Thyroid gland (tissue), 4 donors: ENCODE measurements around the gene FXYD1. TPM values are rescaled to one million over a fixed set of nuclear protein-coding genes. Genes with fewer than 3 reads are reported as not detected.
"Not testable (repeated sequence)": the region's sequence is repeated elsewhere in the genome, so short reads cannot be mapped to it uniquely, and the experiment has no call there.

Source experiments
- DNase-seq, 2 donors: peaks; one replicate each; pipeline ENCODE4 v3.0.0-alpha.2; 2019
- H3K27ac ChIP-seq, 3 donors: fragments of 200-600 bp; sonication (generic); 1 replicate in 2 of 3; 2 replicates in 1 of 3; pipeline ENCODE4 v1.5.1; 2016 to 2019; ENCODE audit warnings: mild to moderate bottlenecking in 1 of 3, moderate library complexity in 1 of 3
- H3K27me3 ChIP-seq: fragments of 200-600 bp; sonication (generic); one replicate; pipeline ENCODE4 v1.5.1; 2019
- H3K36me3 ChIP-seq, 2 donors: fragments of 200-600 bp; sonication (generic); one replicate each; pipeline ENCODE4 v1.5.1; 2016 to 2019
- H3K4me1 ChIP-seq, 2 donors: fragments of 200-600 bp; sonication (generic); one replicate each; pipeline ENCODE4 v1.5.1; 2017 to 2019
- H3K4me3 ChIP-seq, 3 donors: fragments of 200-600 bp; sonication (generic); replicated peaks in 1 of 3; 1 replicate in 2 of 3; 2 replicates in 1 of 3; pipeline ENCODE4 v1.5.1; 2016; ENCODE audit warnings: mild to moderate bottlenecking in 1 of 3
- H3K9me3 ChIP-seq: fragments of 200-600 bp; sonication (generic); one replicate; pipeline ENCODE4 v1.5.1; 2017
- CTCF ChIP-seq, 6 experiments: fragments of 200-600 bp in 3 of 6; fragments of 450-650 bp in 3 of 6; sonication (generic) in 3 of 6; IDR thresholded peaks; one replicate each; pipeline ENCODE4 v1.5.1; 2016 to 2019; ENCODE audit warnings: antibody characterized with exemption in 6 of 6, mild to moderate bottlenecking in 2 of 6, inconsistent platforms in 1 of 6, moderate library complexity in 1 of 6
- POLR2A ChIP-seq, 2 donors: fragments of 450-650 bp; IDR thresholded peaks; one replicate each; pipeline ENCODE4 v1.6.1; 2017; ENCODE audit warnings: antibody characterized with exemption in 2 of 2, mild to moderate bottlenecking in 2 of 2, moderate library complexity in 1 of 2
- WGBS, 2 donors: methylation state at CpG; one replicate each; pipeline ENCODE4 v1.1.5; 2017; 5-methylcytosine and 5-hydroxymethylcytosine counted together
- intact Hi-C: fragments of 100-400 bp; cut with DNase I; formaldehyde crosslinking; loops from one replicate; pipeline ENCODE4 v1.15.1; 2023
- total RNA-seq, 4 donors: library from RNA; depleted of rRNA; stranded (reverse); fragments of >200 nt; gene quantifications; one replicate each; pipeline ENCODE4 v1.2.3, GENCODE V29; 2016

Gene FXYD1
- total RNA-seq, 4 donors from 2014 or later = 1.1 to 26.3 (median 8.8) TPM

GRCh38 chr19:35125270-35125717 lies 13.3 kb upstream of the FXYD1 start:
- Histone ChIP-seq H3K4me1 (peaks cover 0 to 16% of the 10 kb centered on the region in 2 donors), H3K9me3 (no peaks in the 10 kb centered on the region), H3K27me3 (no peaks in the 10 kb centered on the region), H3K36me3 (no peaks in the 10 kb centered on the region), H3K4me3 (no peak overlapping the region), H3K27ac (peak overlapping the region in 2 of 3 donors; percentile 61 to 74)
- intact Hi-C loops = no loop called here
- no peak for TF ChIP-seq CTCF (IDR thresholded peaks at IDR 0.05)
- TF ChIP-seq POLR2A (IDR thresholded peaks at IDR 0.05) = no peak
- 95% methylated on average over 16 to 19 of the region's 19 CpGs for WGBS, 2 donors
- DNase-seq = no peak

GRCh38 chr19:35125749-35126623 lies 12.6 kb upstream of the FXYD1 start:
- H3K4me1 ChIP-seq = peaks cover 0 to 16% of the 10 kb centered on the region in 2 donors
- intact Hi-C loops = no loop called here

GRCh38 chr19:35126624-35126959 lies 12.0 kb upstream of the FXYD1 start:
- 10 to 20% methylated on average over 2 to 6 of the region's 20 CpGs for WGBS, 2 donors
- intact Hi-C loops = no loop called here
- Histone ChIP-seq H3K4me1 (peaks cover 0 to 16% of the 10 kb centered on the region in 2 donors), H3K4me3 (no peak overlapping the region), H3K36me3 (no peaks in the 10 kb centered on the region), H3K9me3 (no peaks in the 10 kb centered on the region), H3K27ac (peak overlapping the region in 2 of 3 donors; percentile 1 to 30), H3K27me3 (no peaks in the 10 kb centered on the region)
- TF ChIP-seq POLR2A (IDR thresholded peaks at IDR 0.05) = no peak
- TF ChIP-seq CTCF (IDR thresholded peaks at IDR 0.05) = no peak
- no peak for DNase-seq

More at GRCh38 chr19:35125749-35126623, 12.6 kb upstream of the FXYD1 start:
- Histone ChIP-seq H3K36me3 (no peaks in the 10 kb centered on the region), H3K4me3 (no peak overlapping the region), H3K27ac (peak overlapping the region in 2 of 3 donors; percentile 30 to 43), H3K9me3 (no peaks in the 10 kb centered on the region), H3K27me3 (no peaks in the 10 kb centered on the region)
- WGBS, 2 donors = 88 to 97% methylated on average over 5 to 14 of the region's 35 CpGs
- DNase-seq = no peak
- TF ChIP-seq CTCF (IDR thresholded peaks at IDR 0.05) (no peak), POLR2A (IDR thresholded peaks at IDR 0.05) (no peak)

GRCh38 chr19:35127871-35128270 lies 10.8 kb upstream of the FXYD1 start:
- Histone ChIP-seq H3K27ac (no peak overlapping the region), H3K27me3 (no peaks in the 10 kb centered on the region), H3K4me1 (peaks cover 0 to 16% of the 10 kb centered on the region in 2 donors), H3K9me3 (no peaks in the 10 kb centered on the region), H3K36me3 (no peaks in the 10 kb centered on the region), H3K4me3 (no peak overlapping the region)
- DNase-seq = no peak
- 91 to 95% methylated on average over 7 of the region's 7 CpGs for WGBS, 2 donors
- no peak for TF ChIP-seq CTCF (IDR thresholded peaks at IDR 0.05)
- TF ChIP-seq POLR2A (IDR thresholded peaks at IDR 0.05) = no peak
- intact Hi-C loops = no loop called here

GRCh38 chr19:35128398-35129057 lies 10.1 kb upstream of the FXYD1 start:
- no peak for DNase-seq
- Histone ChIP-seq H3K4me3 (no peak overlapping the region), H3K27me3 (no peaks in the 10 kb centered on the region), H3K9me3 (no peaks in the 10 kb centered on the region), H3K27ac (no peak overlapping the region), H3K36me3 (no peaks in the 10 kb centered on the region), H3K4me1 (peaks cover 0 to 13% of the 10 kb centered on the region in 2 donors)
- no peak for TF ChIP-seq CTCF (IDR thresholded peaks at IDR 0.05)
- TF ChIP-seq POLR2A (IDR thresholded peaks at IDR 0.05) = no peak
- WGBS, 2 donors = 81 to 92% methylated on average over 9 of the region's 9 CpGs
- intact Hi-C loops = no loop called here

GRCh38 chr19:35129724-35130274 lies 8.8 kb upstream of the FXYD1 start:
- H3K27me3 ChIP-seq, H3K4me3 ChIP-seq, H3K4me1 ChIP-seq, DNase-seq, H3K27ac ChIP-seq, H3K36me3 ChIP-seq, H3K9me3 ChIP-seq, intact Hi-C loops: not testable (repeated sequence)
- WGBS, 2 donors = 62 to 66% methylated on average over 14 of the region's 14 CpGs
